Thymus (tissue), 11 donors: ENCODE measurements around the gene EMC8. TPM values are rescaled to one million over a fixed set of nuclear protein-coding genes. Genes with fewer than 3 reads are reported as not detected.

Experiments
- DNase-seq, 9 donors: peaks; one replicate each; pipeline ENCODE4 v3.0.0-alpha.2; 2013; ENCODE audit warnings: low spot score in 9 of 9, low read depth in 6 of 9, missing footprints in 1 of 9
- H3K27ac ChIP-seq, 2 donors: one replicate each; pipeline ENCODE4 v1.5.1; 2013; ENCODE audit warnings: control low read depth in 1 of 2, low read depth in 1 of 2, low read length in 1 of 2, mild to moderate bottlenecking in 1 of 2, moderate library complexity in 1 of 2
- H3K27me3 ChIP-seq, 2 donors: one replicate each; pipeline ENCODE4 v1.5.1; 2013; ENCODE audit warnings: low read length in 1 of 2; ENCODE audit not compliant: control insufficient read depth in 2 of 2, insufficient read depth in 1 of 2
- H3K36me3 ChIP-seq, 2 donors: one replicate each; pipeline ENCODE4 v1.5.1; 2013; ENCODE audit warnings: low read length in 1 of 2, mild to moderate bottlenecking in 1 of 2, moderate library complexity in 1 of 2; ENCODE audit not compliant: control insufficient read depth in 2 of 2, insufficient read depth in 2 of 2
- H3K4me1 ChIP-seq, 2 donors: one replicate each; pipeline ENCODE4 v1.5.1; 2013; ENCODE audit warnings: low read length in 2 of 2; ENCODE audit not compliant: control insufficient read depth in 2 of 2, insufficient read depth in 2 of 2
- H3K4me3 ChIP-seq, 2 donors: one replicate each; pipeline ENCODE4 v1.5.1; 2013; ENCODE audit warnings: low read length in 2 of 2, control low read depth in 1 of 2, mild to moderate bottlenecking in 1 of 2
- H3K9me3 ChIP-seq, 2 donors: one replicate each; pipeline ENCODE4 v1.5.1; 2013; ENCODE audit warnings: low read length in 1 of 2, mild to moderate bottlenecking in 1 of 2; ENCODE audit not compliant: control insufficient read depth in 2 of 2, insufficient read depth in 1 of 2
- WGBS: extraction: QIAGEN DNeasy Blood & Tissue Kit; methylation state at CpG from one replicate; pipeline ENCODE4 v1.1.7; 2013; 5-methylcytosine and 5-hydroxymethylcytosine counted together
- polyA plus RNA-seq: library from polyadenylated mRNA; stranded (reverse); fragments of 200-250 nt; gene quantifications from one replicate; pipeline ENCODE4 v1.2.3, GENCODE V29; 2013
- total RNA-seq: library from RNA; stranded (reverse); fragments of 120-200 nt; gene quantifications from one replicate; pipeline ENCODE4 v1.2.4, GENCODE V29; 2013
- donor health status: healthy.

Gene EMC8
- total and polyA plus RNA-seq, 2 donors = 16.8 to 22.2 TPM

DNA sequence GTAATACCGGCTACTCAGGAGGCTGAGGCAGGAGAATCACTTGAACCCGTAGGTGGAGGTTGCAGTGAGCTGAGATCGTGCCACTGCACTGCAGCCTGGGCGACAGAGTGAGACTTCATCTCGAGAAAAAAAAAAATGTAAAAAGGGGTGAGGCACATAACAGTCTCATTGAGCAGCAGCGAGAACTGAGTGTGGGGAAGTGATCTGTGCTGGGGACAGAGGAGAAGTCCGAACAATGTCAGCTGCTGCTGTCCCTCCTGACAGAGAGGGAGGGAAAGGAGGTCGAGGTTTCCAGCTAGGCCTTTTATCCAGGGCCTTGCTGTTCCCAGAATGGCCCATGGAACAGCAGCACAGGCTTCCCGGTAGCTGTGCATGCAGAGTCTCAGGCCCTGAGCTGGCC is 62.4 kb downstream of the EMC8 start:
- peaks cover 21 to 26% of the 10 kb centered on the region in 2 donors for H3K4me1 ChIP-seq

DNA sequence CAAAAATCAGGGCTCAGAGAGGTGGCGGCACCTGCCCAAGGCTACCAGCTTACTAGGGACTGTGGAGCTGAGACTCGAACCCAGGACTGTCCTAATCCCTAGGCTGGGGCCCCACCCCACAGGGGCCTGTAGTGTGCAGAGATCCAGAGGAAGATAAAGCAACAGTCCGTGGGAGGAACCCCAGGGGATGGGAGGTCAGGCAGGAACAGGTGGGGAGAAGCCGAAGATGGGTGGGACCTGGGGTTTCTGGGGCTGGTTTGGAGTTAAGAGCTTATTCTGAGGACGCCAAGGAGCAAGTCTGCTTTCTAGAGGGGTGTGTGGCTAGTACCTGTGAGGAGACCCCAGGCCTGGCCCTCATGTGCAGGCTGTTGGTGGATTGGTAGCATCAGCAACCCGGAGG is 63.4 kb downstream of the EMC8 start:
- no peak for DNase-seq
- 76% methylated on average over 6 of the region's 6 CpGs for WGBS
- Histone ChIP-seq H3K4me1 (peaks cover 21 to 26% of the 10 kb centered on the region in 2 donors), H3K27me3 (peaks cover 0 to 3% of the 10 kb centered on the region in 2 donors), H3K27ac (no peak overlapping the region), H3K36me3 (no peaks in the 10 kb centered on the region), H3K4me3 (no peak overlapping the region), H3K9me3 (peaks cover 0 to 12% of the 10 kb centered on the region in 2 donors)

More for the DNA sequence above, 62.4 kb downstream of the EMC8 start:
- H3K36me3 ChIP-seq = no peaks in the 10 kb centered on the region
- peaks cover 0 to 10% of the 10 kb centered on the region in 2 donors for H3K9me3 ChIP-seq
- no peak overlapping the region for H3K4me3 ChIP-seq
- peaks cover 0 to 3% of the 10 kb centered on the region in 2 donors for H3K27me3 ChIP-seq
- H3K27ac ChIP-seq = no peak overlapping the region
- 96% methylated on average over 9 of the region's 9 CpGs for WGBS
- DNase-seq = no peak

DNA sequence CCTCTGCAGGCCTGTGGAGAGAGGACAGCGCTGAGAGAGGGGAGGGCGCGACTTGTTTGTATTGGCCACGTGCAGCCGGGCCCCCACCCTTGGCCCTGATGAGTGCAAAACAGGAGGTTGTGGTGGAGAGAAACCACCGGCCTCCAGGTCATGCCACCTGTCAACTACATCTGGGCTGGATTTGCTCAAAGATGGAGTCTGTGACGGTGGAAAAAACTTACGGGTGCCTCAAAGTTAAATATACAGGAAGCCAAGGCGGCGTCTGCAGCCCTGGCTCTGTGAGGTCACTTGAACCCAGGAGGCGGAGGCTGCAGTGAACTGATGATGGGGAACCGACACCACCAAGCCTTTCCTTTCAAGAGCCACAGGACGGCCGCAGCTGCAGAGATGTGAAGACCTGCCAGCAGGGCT is 64.1 kb downstream of the EMC8 start:
- peak; percentile 33 to 87 (median 61) for DNase-seq
- Histone ChIP-seq H3K4me1 (peaks cover 21 to 26% of the 10 kb centered on the region in 2 donors), H3K27me3 (peaks cover 0 to 3% of the 10 kb centered on the region in 2 donors), H3K36me3 (no peaks in the 10 kb centered on the region), H3K27ac (peak overlapping the region; percentile 9 to 57), H3K9me3 (peaks cover 0 to 12% of the 10 kb centered on the region in 2 donors), H3K4me3 (no peak overlapping the region)
- 7% methylated on average over 14 of the region's 14 CpGs for WGBS

DNA sequence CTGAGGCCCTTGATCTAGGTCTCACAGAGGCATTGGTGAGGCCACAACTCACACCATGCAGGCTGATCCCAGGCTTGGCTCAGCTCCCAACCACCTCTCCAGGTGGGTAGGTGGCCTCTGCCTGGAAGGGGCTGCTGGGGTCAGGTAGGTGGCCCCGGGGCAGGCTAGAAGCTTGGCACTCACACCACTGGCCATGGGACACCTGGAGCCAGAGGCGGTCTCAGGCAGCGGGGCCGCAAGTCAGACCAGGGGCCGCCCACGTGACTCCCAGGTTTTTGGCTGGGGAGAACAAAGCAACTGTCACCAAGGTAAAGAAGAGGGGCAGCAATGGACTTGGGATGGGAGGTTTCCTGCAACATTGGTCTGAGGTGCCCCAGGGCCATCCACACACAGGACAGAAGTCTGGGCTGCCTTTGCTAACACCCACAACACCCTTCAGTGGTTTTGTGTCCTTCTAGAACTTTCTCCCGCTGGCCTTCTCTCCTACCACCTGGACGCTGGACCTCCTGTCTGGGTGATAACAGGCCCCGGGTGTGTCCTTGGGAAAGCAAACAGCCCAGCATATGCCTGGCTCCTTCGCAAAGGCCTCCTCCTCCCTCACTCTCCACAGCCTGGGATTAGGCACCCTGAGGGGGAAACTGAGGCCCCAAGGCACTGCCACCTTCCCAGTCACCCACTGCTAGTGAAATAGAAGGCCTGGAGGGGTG is 64.9 kb downstream of the EMC8 start:
- 87% methylated on average over 10 of the region's 10 CpGs for WGBS
- Histone ChIP-seq H3K4me3 (no peak overlapping the region), H3K9me3 (peaks cover 0 to 12% of the 10 kb centered on the region in 2 donors), H3K27ac (peak overlapping the region in 1 of 2 donors; percentile 57), H3K27me3 (peaks cover 0 to 8% of the 10 kb centered on the region in 2 donors), H3K4me1 (peaks cover 21 to 26% of the 10 kb centered on the region in 2 donors), H3K36me3 (no peaks in the 10 kb centered on the region)
- DNase-seq = no peak

DNA sequence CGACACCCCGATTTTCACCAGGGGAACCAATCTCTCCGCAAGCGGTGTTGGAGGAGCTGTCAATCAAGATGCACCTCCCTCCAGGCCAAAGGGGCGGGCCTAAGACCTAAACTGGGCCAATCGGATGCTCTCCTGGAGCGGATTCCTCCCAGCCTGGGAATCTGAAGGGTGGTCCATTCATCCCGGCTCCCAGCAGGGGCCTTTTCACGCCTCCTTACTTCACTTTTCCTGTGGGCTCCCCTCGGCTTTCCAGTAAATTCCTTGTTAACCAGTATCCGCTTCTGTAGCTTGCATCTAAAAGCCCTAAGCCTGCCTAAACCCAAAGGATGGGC is 65.5 kb downstream of the EMC8 start:
- H3K4me3 ChIP-seq = no peak overlapping the region
- H3K4me1 ChIP-seq = peaks cover 21 to 26% of the 10 kb centered on the region in 2 donors
- peaks cover 0 to 12% of the 10 kb centered on the region in 2 donors for H3K9me3 ChIP-seq
- H3K27me3 ChIP-seq = peaks cover 0 to 7% of the 10 kb centered on the region in 2 donors
- WGBS = 95% methylated on average over 11 of the region's 11 CpGs
- no peak overlapping the region for H3K27ac ChIP-seq
- no peak for DNase-seq
- no peaks in the 10 kb centered on the region for H3K36me3 ChIP-seq

DNA sequence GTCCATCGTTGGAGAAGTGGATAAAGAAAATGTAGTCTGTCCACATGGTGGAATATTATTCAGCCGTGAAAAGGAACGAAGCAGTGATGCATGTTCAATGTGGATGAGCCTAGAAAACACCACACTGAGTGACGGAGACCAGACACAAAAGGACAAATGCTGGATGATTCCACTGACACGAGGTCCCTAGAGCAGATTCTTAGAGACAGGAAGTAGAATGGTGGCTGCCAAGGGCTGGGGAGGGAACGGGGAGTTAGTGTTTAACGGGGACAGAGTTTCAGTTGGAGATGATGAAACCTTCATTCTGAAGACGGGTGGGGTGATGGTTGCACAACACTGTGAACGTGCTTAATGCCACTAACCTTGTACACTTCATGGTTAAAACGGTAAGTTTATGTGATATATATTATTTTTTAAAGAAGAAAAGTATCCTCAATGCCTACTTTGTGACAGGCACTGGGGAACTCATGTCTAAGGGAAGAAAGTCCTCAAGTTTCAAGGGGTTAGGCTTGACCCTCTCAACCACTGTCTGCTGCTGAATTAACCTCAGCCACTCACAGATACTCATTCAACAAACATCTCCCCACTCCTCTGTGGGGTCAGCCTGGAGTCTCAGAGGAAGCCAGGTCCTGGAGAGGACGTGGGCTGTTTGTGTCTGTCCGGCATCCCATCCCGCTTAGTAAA is 66.0 kb downstream of the EMC8 start:
- Histone ChIP-seq H3K4me3 (no peak overlapping the region), H3K27me3 (peaks cover 0 to 7% of the 10 kb centered on the region in 2 donors), H3K9me3 (peaks cover 0 to 12% of the 10 kb centered on the region in 2 donors), H3K4me1 (peaks cover 21 to 26% of the 10 kb centered on the region in 2 donors), H3K27ac (no peak overlapping the region), H3K36me3 (no peaks in the 10 kb centered on the region)
- WGBS = 77% methylated on average over 13 of the region's 13 CpGs
- no peak for DNase-seq

DNA sequence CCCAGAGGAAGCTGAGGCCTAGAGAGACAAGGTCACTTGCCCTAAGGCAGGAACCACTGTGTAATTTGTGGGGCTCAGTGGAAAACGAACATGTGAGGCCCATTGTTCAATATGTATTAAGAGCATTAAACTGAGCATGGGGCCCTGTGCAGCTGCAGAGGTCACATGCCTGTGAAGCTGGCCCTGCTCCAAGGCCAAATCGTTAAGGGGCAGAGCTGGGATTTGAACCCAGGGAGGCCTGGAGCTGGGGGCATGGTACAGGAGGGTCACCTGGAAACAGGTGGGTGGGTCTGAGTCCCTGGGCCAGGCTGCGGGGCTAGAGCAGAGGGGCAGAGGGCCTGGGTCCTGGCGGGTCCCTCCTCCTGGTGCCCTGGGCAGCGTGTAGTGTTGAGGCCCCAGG is 68.2 kb downstream of the EMC8 start:
- H3K9me3 ChIP-seq = peaks cover 0 to 12% of the 10 kb centered on the region in 2 donors
- H3K27me3 ChIP-seq = peaks cover 0 to 12% of the 10 kb centered on the region in 2 donors
- WGBS = 87% methylated on average over 5 of the region's 5 CpGs
- H3K36me3 ChIP-seq = no peaks in the 10 kb centered on the region
- peaks cover 21 to 23% of the 10 kb centered on the region in 2 donors for H3K4me1 ChIP-seq
- H3K4me3 ChIP-seq = no peak overlapping the region
- no peak for DNase-seq
- H3K27ac ChIP-seq = no peak overlapping the region

DNA sequence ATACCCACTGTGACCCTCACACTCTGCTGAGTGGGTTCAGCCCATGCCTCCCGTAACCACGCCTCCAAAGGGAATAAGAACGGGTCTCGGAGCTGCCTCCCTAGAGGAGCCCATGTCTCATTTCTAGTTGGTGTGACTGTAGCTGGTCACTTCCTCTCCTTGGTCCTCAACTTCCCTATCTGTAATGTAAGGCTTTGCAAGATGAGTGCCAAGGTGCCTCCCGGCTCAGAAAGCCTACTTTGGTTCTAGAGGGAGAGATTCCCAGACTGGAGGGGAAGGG is 69.2 kb downstream of the EMC8 start:
- no peak for DNase-seq
- no peaks in the 10 kb centered on the region for H3K36me3 ChIP-seq

DNA sequence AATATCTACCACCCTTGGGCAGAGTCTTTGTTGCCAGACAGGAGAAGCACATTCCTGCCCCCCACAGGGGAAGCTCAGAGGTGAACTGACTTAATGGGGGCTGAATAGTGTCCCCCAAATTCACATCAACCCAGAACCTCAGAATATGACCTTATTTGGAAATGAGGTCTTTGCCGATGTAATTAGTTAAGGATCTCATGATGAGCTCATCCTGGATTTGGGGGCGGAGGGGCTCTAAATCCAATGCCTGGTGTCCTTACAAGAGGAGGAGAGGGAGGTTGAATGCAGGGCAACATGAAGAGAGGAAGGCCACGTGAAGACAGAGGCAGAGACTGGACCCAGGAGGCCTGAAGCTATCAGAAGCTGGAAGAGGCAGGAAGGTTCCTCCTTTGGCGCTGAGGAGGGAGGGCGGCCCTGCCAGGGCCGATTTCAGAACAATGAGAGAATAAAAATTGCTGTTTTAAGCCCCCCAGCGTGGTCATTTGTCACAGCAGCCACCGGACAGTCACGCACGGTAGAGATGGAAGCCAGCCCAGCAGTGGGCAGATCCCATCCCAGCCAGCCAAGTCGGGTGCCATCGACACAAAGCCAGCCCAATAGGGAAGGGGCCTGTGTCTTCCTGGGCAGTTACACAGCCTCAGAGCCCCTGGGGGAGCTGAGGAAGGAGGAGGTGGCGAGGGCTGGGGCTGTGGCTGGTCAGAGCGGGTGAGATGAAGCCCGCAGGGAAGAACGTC is 69.7 kb downstream of the EMC8 start:
- H3K27ac ChIP-seq = no peak overlapping the region

More for the DNA sequence above, 69.2 kb downstream of the EMC8 start:
- 98% methylated on average over 5 of the region's 5 CpGs for WGBS
- Histone ChIP-seq H3K9me3 (peaks cover 0 to 6% of the 10 kb centered on the region in 2 donors), H3K27me3 (peaks cover 0 to 12% of the 10 kb centered on the region in 2 donors), H3K4me1 (peaks cover 11 to 13% of the 10 kb centered on the region in 2 donors), H3K4me3 (no peak overlapping the region), H3K27ac (no peak overlapping the region)

More for the DNA sequence above, 69.7 kb downstream of the EMC8 start:
- Histone ChIP-seq H3K36me3 (no peaks in the 10 kb centered on the region), H3K4me3 (no peak overlapping the region), H3K27me3 (peaks cover 0 to 12% of the 10 kb centered on the region in 2 donors), H3K9me3 (peaks cover 0 to 6% of the 10 kb centered on the region in 2 donors), H3K4me1 (peaks cover 5 to 8% of the 10 kb centered on the region in 2 donors)
- WGBS = 91% methylated on average over 16 of the region's 16 CpGs
- DNase-seq = no peak
